ENCODE results near the gene RPGR. TPM values are rescaled to one million over a fixed set of nuclear protein-coding genes. Genes with fewer than 3 reads are reported as not detected.

The RPGR gene
- total and polyA plus RNA-seq, 2 experiments from 2014 or later: 6.0 to 9.7 TPM

DNA sequence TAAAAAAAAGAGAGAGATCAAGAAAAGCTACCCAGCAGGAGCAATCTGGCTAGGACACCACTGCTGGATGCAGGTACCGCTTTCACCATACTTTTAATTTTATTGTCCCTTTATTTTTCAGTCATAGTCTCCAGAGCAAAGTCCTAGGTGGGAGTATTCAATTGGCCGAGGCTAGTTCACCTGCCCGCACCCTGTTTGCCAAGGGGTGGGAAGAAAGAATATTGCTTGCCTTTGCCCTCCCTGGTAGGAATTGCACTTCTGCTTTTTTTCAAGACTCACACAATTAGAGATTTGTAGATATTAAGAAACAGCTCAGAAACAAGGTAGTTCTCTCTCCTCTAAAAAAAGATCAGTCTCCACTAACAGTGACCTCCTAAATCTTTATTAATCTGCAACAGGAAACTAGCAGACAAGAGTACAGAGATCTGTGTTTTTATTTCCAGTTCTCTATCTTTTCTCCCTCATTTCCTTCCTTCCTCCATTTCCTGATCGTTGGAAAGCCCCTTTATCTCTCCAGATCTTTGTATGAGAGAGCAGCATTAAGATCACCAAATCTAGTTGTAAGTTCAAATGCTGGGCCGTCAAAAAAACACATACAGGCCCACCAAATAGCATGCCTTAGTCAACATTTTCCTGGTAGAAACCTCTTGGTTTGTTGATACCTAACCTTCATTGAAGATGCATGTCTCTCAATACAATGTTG is 9.4 kb upstream of the RPGR start:
- no peak overlapping the region for H3K4me2 ChIP-seq (ENCODE audit: unreplicated experiment)
- DNase-seq: no peak
- in situ Hi-C loops (cut with MboI): no loop called here

DNA sequence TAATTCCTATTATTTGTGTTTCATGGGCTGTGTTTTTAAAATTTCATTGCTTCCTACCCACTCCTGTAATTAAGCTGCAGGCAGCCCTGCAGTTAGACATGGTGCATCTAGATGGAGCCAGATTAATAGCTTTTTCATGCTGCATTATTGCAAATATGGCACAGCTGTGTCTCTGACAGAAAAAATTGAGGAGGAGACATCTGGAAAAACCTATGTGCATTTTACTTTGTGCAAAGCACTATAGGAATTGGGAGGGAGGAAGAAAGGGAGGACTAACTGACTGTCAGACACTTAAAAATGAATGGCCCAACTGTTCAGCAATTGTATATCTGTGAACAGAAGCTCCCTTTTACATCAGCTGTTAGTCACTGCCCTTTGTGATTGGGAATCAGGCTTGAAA is 8.1 kb upstream of the RPGR start:
- Histone ChIP-seq H4K20me1 (ENCODE audit: insufficient read depth) (no peaks in the 10 kb centered on the region), H2AFZ (no peak overlapping the region), H3K9ac (no peak overlapping the region), H3K4me1 (ENCODE audit: insufficient read depth) (no peaks in the 10 kb centered on the region), H3K4me3 (no peak overlapping the region), H3K9me3 (ENCODE audit: low read depth) (no peaks in the 10 kb centered on the region), H3K79me2 (ENCODE audit: insufficient read depth) (no peaks in the 10 kb centered on the region), H3K4me2 (ENCODE audit: unreplicated experiment) (no peak overlapping the region), H3F3A (ENCODE audit: insufficient read depth) (no peaks in the 10 kb centered on the region), H3K9me2 (ENCODE audit: insufficient read depth) (no peaks in the 10 kb centered on the region), H3K27ac (no peak overlapping the region), H3K27me3 (replicated peaks; ENCODE audit: insufficient read depth) (no peaks in the 10 kb centered on the region), H3K36me3 (ENCODE audit: low read depth) (no peaks in the 10 kb centered on the region)
- DNase-seq: peak; percentile 7
- TF ChIP-seq EZH2 (IDR thresholded peaks at IDR 0.05; ENCODE audit: insufficient read depth, poor library complexity, severe bottlenecking): no peak
- in situ Hi-C loops (cut with MboI): no loop called here

More for the DNA sequence above, 9.4 kb upstream of the RPGR start:
- H3K27ac ChIP-seq: no peak overlapping the region
- TF ChIP-seq EZH2 (IDR thresholded peaks at IDR 0.05; ENCODE audit: insufficient read depth, poor library complexity, severe bottlenecking) (no peak), EZH2phosphoT487 (IDR thresholded peaks at IDR 0.05; ENCODE audit: insufficient read depth, low read depth) (no peak)
- no peaks in the 10 kb centered on the region for H3K4me1 ChIP-seq (ENCODE audit: insufficient read depth)
- no peaks in the 10 kb centered on the region for H3F3A ChIP-seq (ENCODE audit: insufficient read depth)
- WGBS, 2 experiments (ENCODE audit: low coverage in 1 of 2, low lambda C conversion rate in 2 of 2, missing lambda C conversion rate in 2 of 2): 80 to 82% methylated on average over 5 of the region's 5 CpGs
- no peaks in the 10 kb centered on the region for H3K79me2 ChIP-seq (ENCODE audit: insufficient read depth)
- no peak overlapping the region for H3K9ac ChIP-seq
- no peaks in the 10 kb centered on the region for H3K9me3 ChIP-seq (ENCODE audit: low read depth)
- H3K9me2 ChIP-seq (ENCODE audit: insufficient read depth): no peaks in the 10 kb centered on the region
- no peaks in the 10 kb centered on the region for H3K27me3 ChIP-seq (replicated peaks; ENCODE audit: insufficient read depth)
- no peak overlapping the region for H2AFZ ChIP-seq
- no peaks in the 10 kb centered on the region for H3K36me3 ChIP-seq (ENCODE audit: low read depth)
- no peak overlapping the region for H3K4me3 ChIP-seq
- no peaks in the 10 kb centered on the region for H4K20me1 ChIP-seq (ENCODE audit: insufficient read depth)

- Histone ChIP-seq H3K27ac (no peak overlapping the region), H3F3A (ENCODE audit: insufficient read depth) (no peaks in the 10 kb centered on the region), H3K9me3 (ENCODE audit: low read depth) (no peaks in the 10 kb centered on the region), H4K20me1 (ENCODE audit: insufficient read depth) (no peaks in the 10 kb centered on the region), H3K4me1 (ENCODE audit: insufficient read depth) (no peaks in the 10 kb centered on the region), H3K9ac (no peak overlapping the region), H3K4me2 (ENCODE audit: unreplicated experiment) (no peak overlapping the region), H3K79me2 (ENCODE audit: insufficient read depth) (no peaks in the 10 kb centered on the region), H3K9me2 (ENCODE audit: insufficient read depth) (no peaks in the 10 kb centered on the region), H3K4me3 (no peak overlapping the region), H3K27me3 (replicated peaks; ENCODE audit: insufficient read depth) (no peaks in the 10 kb centered on the region), H2AFZ (no peak overlapping the region), H3K36me3 (ENCODE audit: low read depth) (no peaks in the 10 kb centered on the region)
- in situ Hi-C loops (cut with MboI): no loop called here
- DNase-seq: no peak
- no peak for TF ChIP-seq EZH2 (IDR thresholded peaks at IDR 0.05; ENCODE audit: insufficient read depth, poor library complexity, severe bottlenecking)
- TF ChIP-seq EZH2phosphoT487 (IDR thresholded peaks at IDR 0.05; ENCODE audit: insufficient read depth, low read depth): no peak
Observed at GRCh38 chrX:38332505-38332904, 5.2 kb upstream of the RPGR start.

GRCh38 chrX:38327775-38328081 is 419 bp upstream of the RPGR start:
- H3K4me3 ChIP-seq: peak overlapping the region; percentile 92
- H3K4me2 ChIP-seq (ENCODE audit: unreplicated experiment): no peak overlapping the region
- in situ Hi-C loops (cut with MboI): no loop called here
- H3K4me1 ChIP-seq (ENCODE audit: insufficient read depth): peaks cover 20% of the 10 kb centered on the region
- DNase-seq: no peak
- no peaks in the 10 kb centered on the region for H3K9me3 ChIP-seq (ENCODE audit: low read depth)
- H3K36me3 ChIP-seq (ENCODE audit: low read depth): no peaks in the 10 kb centered on the region
- H4K20me1 ChIP-seq (ENCODE audit: insufficient read depth): no peaks in the 10 kb centered on the region
- H3K27ac ChIP-seq: no peak overlapping the region
- H3F3A ChIP-seq (ENCODE audit: insufficient read depth): no peaks in the 10 kb centered on the region
- peak overlapping the region; percentile 93 for H2AFZ ChIP-seq
- peak overlapping the region; percentile 98; the same call in 1 of the 2 replicates for H3K9ac ChIP-seq
- no peaks in the 10 kb centered on the region for H3K27me3 ChIP-seq (replicated peaks; ENCODE audit: insufficient read depth)
- TF ChIP-seq EZH2 (IDR thresholded peaks at IDR 0.05; ENCODE audit: insufficient read depth, poor library complexity, severe bottlenecking) (no peak), EZH2phosphoT487 (IDR thresholded peaks at IDR 0.05; ENCODE audit: insufficient read depth, low read depth) (no peak)
- H3K9me2 ChIP-seq (ENCODE audit: insufficient read depth): no peaks in the 10 kb centered on the region
- peaks cover 7% of the 10 kb centered on the region; the same call in 1 of the 2 replicates for H3K79me2 ChIP-seq (ENCODE audit: insufficient read depth)
- 0 to 2% methylated on average over 4 of the region's 4 CpGs for WGBS, 2 experiments (ENCODE audit: low coverage in 1 of 2, low lambda C conversion rate in 2 of 2, missing lambda C conversion rate in 2 of 2)

GRCh38 chrX:38326086-38326485 is 1.2 kb downstream of the RPGR start:
- Histone ChIP-seq H3F3A (ENCODE audit: insufficient read depth) (no peaks in the 10 kb centered on the region), H3K9me3 (ENCODE audit: low read depth) (no peaks in the 10 kb centered on the region), H3K27ac (peak overlapping the region; percentile 97), H3K9me2 (ENCODE audit: insufficient read depth) (no peaks in the 10 kb centered on the region), H3K27me3 (replicated peaks; ENCODE audit: insufficient read depth) (no peaks in the 10 kb centered on the region), H3K79me2 (ENCODE audit: insufficient read depth) (peaks cover 10% of the 10 kb centered on the region; the same call in 1 of the 2 replicates), H3K4me1 (ENCODE audit: insufficient read depth) (peaks cover 22% of the 10 kb centered on the region), H2AFZ (peak overlapping the region; percentile 93), H3K9ac (peak overlapping the region; percentile 98), H3K4me3 (peak overlapping the region; percentile 92), H4K20me1 (ENCODE audit: insufficient read depth) (no peaks in the 10 kb centered on the region), H3K36me3 (ENCODE audit: low read depth) (no peaks in the 10 kb centered on the region), H3K4me2 (ENCODE audit: unreplicated experiment) (peak overlapping the region; percentile 81)
- WGBS, 2 experiments (ENCODE audit: low coverage in 1 of 2, low lambda C conversion rate in 2 of 2, missing lambda C conversion rate in 2 of 2): 4 to 7% methylated on average over 3 of the region's 3 CpGs
- in situ Hi-C loops (cut with MboI): no loop called here
- no peak for TF ChIP-seq EZH2 (IDR thresholded peaks at IDR 0.05; ENCODE audit: insufficient read depth, poor library complexity, severe bottlenecking)
- TF ChIP-seq EZH2phosphoT487 (IDR thresholded peaks at IDR 0.05; ENCODE audit: insufficient read depth, low read depth): no peak
- peak; percentile 14 for DNase-seq

All from GM23248 (cell line).